Right lobe of liver (tissue), 4 donors: ENCODE results near the gene TUBG1.
"Not testable (repeated sequence)": the region's sequence is repeated elsewhere in the genome, so short reads cannot be mapped to it uniquely, and the experiment has no call there.

Source experiments
- POLR2A ChIP-seq: fragments of 450-650 bp; IDR thresholded peaks from one replicate; pipeline ENCODE4 v1.6.1; 2017; ENCODE audit warnings: antibody characterized with exemption, mild to moderate bottlenecking
- TF ChIP-seq, protein P1 (sequence below), 4 donors: fragments of 200-600 bp in 3 of 4; fragments of 450-650 bp in 1 of 4; IDR thresholded peaks; one replicate each; pipeline versions ENCODE4 v1.5.1 to v1.8.0; 2016 to 2022; ENCODE audit warnings: antibody characterized with exemption in 4 of 4, mild to moderate bottlenecking in 2 of 4
- donor health status: DM: no; HTN: no; CAD: no.
- donor health status: DM: no; HTN: no; CAD: no.
- donor health status: DM: no; HTN: yes; CAD: no.

DNA sequence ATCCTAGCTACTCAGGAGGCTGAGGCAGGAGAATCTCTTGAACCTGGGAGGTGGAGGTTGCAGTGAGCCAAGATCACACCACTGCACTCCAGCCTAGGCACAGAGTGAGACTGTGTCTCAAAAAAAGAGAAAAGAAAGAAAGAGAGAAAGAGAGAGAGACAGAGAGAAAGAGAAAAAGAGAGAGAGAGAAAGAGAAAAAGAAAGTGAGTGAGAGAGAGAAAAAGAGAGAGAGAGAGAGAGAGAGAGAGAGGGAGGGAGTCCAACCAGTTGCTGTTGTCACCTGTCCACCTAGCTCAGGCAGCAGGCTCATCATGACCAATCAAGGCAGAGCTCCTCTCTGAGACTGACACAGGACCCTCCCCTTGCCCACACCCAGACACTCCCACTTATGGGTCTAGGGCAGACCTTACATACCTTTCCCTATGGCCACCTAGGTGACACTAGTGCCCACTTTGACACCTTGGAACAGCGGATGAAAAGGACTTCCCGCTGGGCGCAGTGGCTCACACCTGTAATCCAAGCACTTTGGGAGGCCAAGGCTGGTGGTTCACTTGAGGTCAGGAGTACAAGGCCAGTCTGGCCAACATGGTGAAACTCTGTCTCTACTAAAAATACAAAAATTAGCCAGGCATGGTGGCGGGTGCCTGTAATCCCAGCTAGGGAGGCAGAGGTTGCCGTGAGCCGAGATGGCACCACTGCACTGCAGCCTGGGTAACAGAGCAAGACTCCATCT is 17.7 kb downstream of the TUBG1 start:
- TF ChIP-seq, protein P1, sequence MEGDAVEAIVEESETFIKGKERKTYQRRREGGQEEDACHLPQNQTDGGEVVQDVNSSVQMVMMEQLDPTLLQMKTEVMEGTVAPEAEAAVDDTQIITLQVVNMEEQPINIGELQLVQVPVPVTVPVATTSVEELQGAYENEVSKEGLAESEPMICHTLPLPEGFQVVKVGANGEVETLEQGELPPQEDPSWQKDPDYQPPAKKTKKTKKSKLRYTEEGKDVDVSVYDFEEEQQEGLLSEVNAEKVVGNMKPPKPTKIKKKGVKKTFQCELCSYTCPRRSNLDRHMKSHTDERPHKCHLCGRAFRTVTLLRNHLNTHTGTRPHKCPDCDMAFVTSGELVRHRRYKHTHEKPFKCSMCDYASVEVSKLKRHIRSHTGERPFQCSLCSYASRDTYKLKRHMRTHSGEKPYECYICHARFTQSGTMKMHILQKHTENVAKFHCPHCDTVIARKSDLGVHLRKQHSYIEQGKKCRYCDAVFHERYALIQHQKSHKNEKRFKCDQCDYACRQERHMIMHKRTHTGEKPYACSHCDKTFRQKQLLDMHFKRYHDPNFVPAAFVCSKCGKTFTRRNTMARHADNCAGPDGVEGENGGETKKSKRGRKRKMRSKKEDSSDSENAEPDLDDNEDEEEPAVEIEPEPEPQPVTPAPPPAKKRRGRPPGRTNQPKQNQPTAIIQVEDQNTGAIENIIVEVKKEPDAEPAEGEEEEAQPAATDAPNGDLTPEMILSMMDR (IDR thresholded peaks at IDR 0.05) = not testable (repeated sequence)
- not testable (repeated sequence) for TF ChIP-seq POLR2A
